Measurements from ENCODE around the gene KLHL22.

DNA sequence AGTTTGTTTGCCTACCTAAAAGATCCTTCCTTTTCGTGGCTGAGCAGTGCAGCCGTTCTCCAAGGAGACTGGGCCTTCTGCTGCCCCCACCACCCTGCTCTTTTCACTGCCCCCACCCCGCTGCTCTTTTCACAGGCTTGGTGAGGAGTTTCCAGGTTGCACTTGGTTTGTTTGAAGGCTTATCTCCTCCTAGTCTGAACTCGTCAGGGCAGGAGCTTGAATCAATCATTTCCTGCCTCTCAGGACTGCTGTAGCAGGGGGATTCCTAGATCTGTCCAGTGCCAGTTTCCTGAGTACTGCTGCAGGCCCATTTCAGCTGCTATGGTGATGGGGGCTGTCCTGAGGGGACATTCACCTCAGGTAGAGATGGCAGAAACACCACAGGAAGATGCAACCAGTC, 21.8 kb upstream of the KLHL22 start:
- TF ChIP-seq EZH2 (IDR thresholded peaks at IDR 0.05; ENCODE audit: low read length, unreplicated experiment) = no peak
- TF ChIP-seq, protein P1, sequence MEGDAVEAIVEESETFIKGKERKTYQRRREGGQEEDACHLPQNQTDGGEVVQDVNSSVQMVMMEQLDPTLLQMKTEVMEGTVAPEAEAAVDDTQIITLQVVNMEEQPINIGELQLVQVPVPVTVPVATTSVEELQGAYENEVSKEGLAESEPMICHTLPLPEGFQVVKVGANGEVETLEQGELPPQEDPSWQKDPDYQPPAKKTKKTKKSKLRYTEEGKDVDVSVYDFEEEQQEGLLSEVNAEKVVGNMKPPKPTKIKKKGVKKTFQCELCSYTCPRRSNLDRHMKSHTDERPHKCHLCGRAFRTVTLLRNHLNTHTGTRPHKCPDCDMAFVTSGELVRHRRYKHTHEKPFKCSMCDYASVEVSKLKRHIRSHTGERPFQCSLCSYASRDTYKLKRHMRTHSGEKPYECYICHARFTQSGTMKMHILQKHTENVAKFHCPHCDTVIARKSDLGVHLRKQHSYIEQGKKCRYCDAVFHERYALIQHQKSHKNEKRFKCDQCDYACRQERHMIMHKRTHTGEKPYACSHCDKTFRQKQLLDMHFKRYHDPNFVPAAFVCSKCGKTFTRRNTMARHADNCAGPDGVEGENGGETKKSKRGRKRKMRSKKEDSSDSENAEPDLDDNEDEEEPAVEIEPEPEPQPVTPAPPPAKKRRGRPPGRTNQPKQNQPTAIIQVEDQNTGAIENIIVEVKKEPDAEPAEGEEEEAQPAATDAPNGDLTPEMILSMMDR (conservative IDR thresholded peaks at IDR 0.05; ENCODE audit: low read depth, low read length) = no peak

All from PC-3 (cell line).